Measurements from ENCODE around the gene LFNG.
"Not testable (repeated sequence)": the region's sequence is repeated elsewhere in the genome, so short reads cannot be mapped to it uniquely, and the experiment has no call there.

The LFNG gene

GRCh38 chr7:2545746-2546425 lies 26.3 kb downstream of the LFNG start:
- DNase-seq (ENCODE audit: low spot score) = no peak

- DNase-seq (ENCODE audit: low spot score) = no peak
Observed at GRCh38 chr7:2546776-2547586, 27.4 kb downstream of the LFNG start.

GRCh38 chr7:2551418-2551817 lies 31.8 kb downstream of the LFNG start:
- no peak for DNase-seq (ENCODE audit: low spot score)

GRCh38 chr7:2553108-2553507 lies 33.5 kb downstream of the LFNG start:
- no peak for DNase-seq (ENCODE audit: low spot score)

- no peak for DNase-seq (ENCODE audit: low spot score)
Observed at GRCh38 chr7:2553831-2554581, 34.4 kb downstream of the LFNG start.

GRCh38 chr7:2554661-2555111 lies 35.1 kb downstream of the LFNG start:
- DNase-seq (ENCODE audit: low spot score) = no peak

GRCh38 chr7:2555121-2556052 lies 35.8 kb downstream of the LFNG start, which contains the start of gene BRAT1:
TSS of gene BRAT1 (minus strand) at chr7:2555524. CDS start at chr7:2554431, 1,093 bp downstream.
- DNase-seq (ENCODE audit: low spot score) = peak; percentile 93

GRCh38 chr7:2558629-2559282 lies 39.2 kb downstream of the LFNG start, which contains the start of gene IQCE:
TSS of gene IQCE (plus strand) at chr7:2558979. CDS start at chr7:2559182, 203 bp downstream.
- peak; percentile 92 for DNase-seq (ENCODE audit: low spot score)

- peak; percentile 31 for DNase-seq (ENCODE audit: low spot score)
Observed at GRCh38 chr7:2559283-2559950, 39.8 kb downstream of the LFNG start.

GRCh38 chr7:2563955-2564354 lies 44.4 kb downstream of the LFNG start:
- DNase-seq (ENCODE audit: low spot score) = not testable (repeated sequence)

- DNase-seq (ENCODE audit: low spot score) = no peak
Observed at GRCh38 chr7:2564970-2565540, 45.5 kb downstream of the LFNG start.

GRCh38 chr7:2566348-2566889 lies 46.8 kb downstream of the LFNG start:
- DNase-seq (ENCODE audit: low spot score) = no peak

GRCh38 chr7:2566890-2567678 lies 47.5 kb downstream of the LFNG start:
- DNase-seq (ENCODE audit: low spot score) = peak; percentile 40

- DNase-seq (ENCODE audit: low spot score) = no peak
Observed at GRCh38 chr7:2567679-2568278, 48.2 kb downstream of the LFNG start.

- DNase-seq (ENCODE audit: low spot score) = no peak
Observed at GRCh38 chr7:2568521-2569223, 49.1 kb downstream of the LFNG start.

GRCh38 chr7:2569421-2569820 lies 49.8 kb downstream of the LFNG start:
- DNase-seq (ENCODE audit: low spot score) = no peak

- no peak for DNase-seq (ENCODE audit: low spot score)
Observed at GRCh38 chr7:2570021-2570420, 50.4 kb downstream of the LFNG start.

- DNase-seq (ENCODE audit: low spot score) = no peak
Observed at GRCh38 chr7:2571409-2571808, 51.8 kb downstream of the LFNG start.

Measured in CD4-positive, alpha-beta T cell treated with Interleukin-15 for 4 hours (primary cell).